Osteoblast (primary cell): ENCODE data around the gene ANAPC16. TPM values are rescaled to one million over a fixed set of nuclear protein-coding genes. Genes with fewer than 3 reads are reported as not detected.

ENCODE experiments used
- DNase-seq: peaks from one replicate; pipeline ENCODE4 v3.0.0; 2011; ENCODE audit warnings: low spot score, mixed read lengths; ENCODE audit not compliant: insufficient read length; ENCODE audit errors: missing footprints
- H2AFZ ChIP-seq: 2 replicates; pipeline ENCODE4 v1.6.0; 2011; ENCODE audit warnings: mild to moderate bottlenecking, low read length
- H3K27ac ChIP-seq: 2 replicates; pipeline ENCODE4 v1.5.1; 2011; ENCODE audit warnings: mild to moderate bottlenecking, low read depth, low read length, moderate library complexity
- H3K27me3 ChIP-seq: 2 replicates; pipeline ENCODE4 v1.6.0; 2012; ENCODE audit warnings: mild to moderate bottlenecking, control low read depth, inconsistent platforms, low read length, moderate library complexity; ENCODE audit not compliant: insufficient read depth
- H3K36me3 ChIP-seq: 2 replicates; pipeline ENCODE4 v1.5.1; 2011; ENCODE audit warnings: mild to moderate bottlenecking, low read length, control low read depth, moderate library complexity; ENCODE audit not compliant: insufficient read depth
- H3K4me1 ChIP-seq: 2 replicates; pipeline ENCODE4 v1.5.1; 2011; ENCODE audit warnings: mild to moderate bottlenecking, low read length, control low read depth, moderate library complexity; ENCODE audit not compliant: insufficient read depth
- H3K4me2 ChIP-seq: 2 replicates; pipeline ENCODE4 v1.6.0; 2011; ENCODE audit warnings: mild to moderate bottlenecking, low read length; ENCODE audit not compliant: insufficient read depth
- H3K4me3 ChIP-seq: fragments of 200-600 bp; sonication (generic); 3 replicates; pipeline ENCODE4 v1.5.1; 2012; ENCODE audit warnings: mild to moderate bottlenecking, low read length, inconsistent platforms; ENCODE audit not compliant: insufficient read depth
- H3K79me2 ChIP-seq: 2 replicates; pipeline ENCODE4 v1.6.0; 2012; ENCODE audit warnings: mild to moderate bottlenecking, low read length, control low read depth, inconsistent platforms; ENCODE audit not compliant: insufficient read depth
- H3K9me3 ChIP-seq: 2 replicates; pipeline ENCODE4 v1.5.1; 2011; ENCODE audit warnings: low read depth, low read length, control low read depth
- H4K20me1 ChIP-seq: 2 replicates; pipeline ENCODE4 v1.6.0; 2012; ENCODE audit warnings: mild to moderate bottlenecking, low read length, control low read depth; ENCODE audit not compliant: insufficient read depth
- CTCF ChIP-seq: IDR thresholded peaks from 2 replicates; pipeline ENCODE4 v1.5.1; 2011; ENCODE audit warnings: mild to moderate bottlenecking, low read depth, low read length, moderate library complexity; ENCODE audit errors: extremely low read depth
- total RNA-seq: library from RNA; depleted of rRNA; stranded (reverse); fragments of >200 nt; gene quantifications from 2 replicates; pipeline ENCODE4 v1.2.3, GENCODE V29; 2012

Gene ANAPC16
- total RNA-seq, 1 donor: 50.7 TPM

- H3K4me2 ChIP-seq: peak overlapping the region; percentile 91
- H4K20me1 ChIP-seq: no peaks in the 10 kb centered on the region
- peak overlapping the region; percentile 83 for H3K4me3 ChIP-seq
- H3K9me3 ChIP-seq: no peaks in the 10 kb centered on the region
- peak overlapping the region; percentile 93 for H2AFZ ChIP-seq
- H3K79me2 ChIP-seq: no peaks in the 10 kb centered on the region
- H3K27ac ChIP-seq: peak overlapping the region; percentile 71
- DNase-seq: peak; percentile 87
- H3K27me3 ChIP-seq: no peaks in the 10 kb centered on the region
- peaks cover 22% of the 10 kb centered on the region for H3K4me1 ChIP-seq
- TF ChIP-seq CTCF: no peak
- H3K36me3 ChIP-seq: no peaks in the 10 kb centered on the region
These were observed 45.4 kb downstream of the ANAPC16 start for GRCh38 chr10:72260976-72261783.

GRCh38 chr10:72261784-72262404, 46.1 kb downstream of the ANAPC16 start:
- peak overlapping the region; percentile 83 for H3K4me3 ChIP-seq
- peak overlapping the region; percentile 91 for H3K4me2 ChIP-seq
- H2AFZ ChIP-seq: no peak overlapping the region
- TF ChIP-seq CTCF: no peak
- H3K36me3 ChIP-seq: no peaks in the 10 kb centered on the region
- H3K79me2 ChIP-seq: no peaks in the 10 kb centered on the region
- no peak for DNase-seq
- H3K27me3 ChIP-seq: no peaks in the 10 kb centered on the region
- no peaks in the 10 kb centered on the region for H3K9me3 ChIP-seq
- peaks cover 22% of the 10 kb centered on the region for H3K4me1 ChIP-seq
- peak overlapping the region; percentile 71 for H3K27ac ChIP-seq
- no peaks in the 10 kb centered on the region for H4K20me1 ChIP-seq

- no peak for TF ChIP-seq CTCF
- no peaks in the 10 kb centered on the region for H3K27me3 ChIP-seq
- no peak for DNase-seq
These were observed 47.9 kb downstream of the ANAPC16 start for GRCh38 chr10:72263613-72264241.

GRCh38 chr10:72264536-72264935, 48.7 kb downstream of the ANAPC16 start:
- Histone ChIP-seq H3K36me3 (no peaks in the 10 kb centered on the region), H4K20me1 (no peaks in the 10 kb centered on the region), H3K4me3 (no peak overlapping the region), H2AFZ (no peak overlapping the region), H3K27ac (no peak overlapping the region), H3K4me1 (peaks cover 18% of the 10 kb centered on the region), H3K27me3 (no peaks in the 10 kb centered on the region), H3K4me2 (no peak overlapping the region), H3K9me3 (no peaks in the 10 kb centered on the region), H3K79me2 (no peaks in the 10 kb centered on the region)
- no peak for DNase-seq
- no peak for TF ChIP-seq CTCF

More at GRCh38 chr10:72263613-72264241, 47.9 kb downstream of the ANAPC16 start:
- Histone ChIP-seq H3K4me2 (no peak overlapping the region), H3K27ac (no peak overlapping the region), H4K20me1 (no peaks in the 10 kb centered on the region), H3K79me2 (no peaks in the 10 kb centered on the region), H3K36me3 (no peaks in the 10 kb centered on the region), H3K9me3 (no peaks in the 10 kb centered on the region), H2AFZ (no peak overlapping the region), H3K4me3 (no peak overlapping the region), H3K4me1 (peaks cover 22% of the 10 kb centered on the region)
